GM12878 (cell line): Measurements from ENCODE around the gene CDK2. TPM values are rescaled to one million over a fixed set of nuclear protein-coding genes. Genes with fewer than 3 reads are reported as not detected.

ENCODE experiments used
- CEBPB ChIP-seq, 2 experiments: fragments of 150-350 bp in 1 of 2; IDR thresholded peaks; 2 replicates each; pipeline ENCODE4 v1.6.1; 2012 to 2014; ENCODE audit warnings: low read depth in 2 of 2, low read length in 2 of 2, borderline replicate concordance in 1 of 2, inconsistent platforms in 1 of 2
- CHD4 ChIP-seq: fragments of 200-600 bp; sonication (generic); IDR thresholded peaks from 2 replicates; pipeline ENCODE4 v1.6.1; 2016; ENCODE audit warnings: mild to moderate bottlenecking
- E2F4 ChIP-seq: IDR thresholded peaks from 2 replicates; pipeline ENCODE4 v1.6.1; 2012; ENCODE audit warnings: low read depth, low read length, improper control_type of control experiment
- ELK1 ChIP-seq: IDR thresholded peaks from 2 replicates; pipeline ENCODE4 v1.6.1; 2012; ENCODE audit warnings: low read depth, low read length, improper control_type of control experiment
- EP300 ChIP-seq, 2 experiments: fragments of 150-350 bp in 1 of 2; IDR thresholded peaks; 2 replicates each; pipeline ENCODE4 v1.6.1; 2011 to 2012; ENCODE audit warnings: low read depth in 2 of 2, low read length in 2 of 2, borderline replicate concordance in 1 of 2, improper control_type of control experiment in 1 of 2, inconsistent platforms in 1 of 2; ENCODE audit not compliant: control insufficient read depth in 1 of 2
- ETV6 ChIP-seq, 2 experiments: fragments of 450-650 bp in 1 of 2; IDR thresholded peaks in 1 of 2; conservative IDR thresholded peaks in 1 of 2; 2 replicates each; pipeline ENCODE4 v1.6.1; 2014; ENCODE audit warnings: antibody characterized with exemption in 1 of 2, borderline replicate concordance in 1 of 2, low read depth in 1 of 2, mild to moderate bottlenecking in 1 of 2, moderate library complexity in 1 of 2
- FOS ChIP-seq: IDR thresholded peaks from 3 replicates; pipeline ENCODE4 v1.6.1; 2011; ENCODE audit warnings: borderline replicate concordance; ENCODE audit not compliant: insufficient read length; ENCODE audit errors: extremely low read depth
- GABPA ChIP-seq: IDR thresholded peaks from 2 replicates; pipeline ENCODE4 v1.6.1; 2014; ENCODE audit warnings: antibody characterized with exemption, low read depth, mild to moderate bottlenecking, inconsistent platforms
- HDAC6 ChIP-seq: fragments of 200-600 bp; sonication (generic); IDR thresholded peaks from one replicate; pipeline ENCODE4 v1.8.0; 2017; ENCODE audit warnings: antibody characterized with exemption; ENCODE audit not compliant: unreplicated experiment
- HSF1 ChIP-seq: fragments of 150-350 bp; IDR thresholded peaks from 2 replicates; pipeline ENCODE4 v1.6.1; 2014; ENCODE audit warnings: mild to moderate bottlenecking, low read depth, low read length
- MTA2 ChIP-seq: fragments of 450-650 bp; IDR thresholded peaks from 2 replicates; pipeline ENCODE4 v1.6.1; 2016; ENCODE audit warnings: low read depth, mild to moderate bottlenecking, moderate library complexity
- MXI1 ChIP-seq: fragments of 150-350 bp; IDR thresholded peaks from 2 replicates; pipeline ENCODE4 v1.6.1; 2011; ENCODE audit warnings: low read depth, mild to moderate bottlenecking, inconsistent platforms, low read length, improper control_type of control experiment
- NR2F1 ChIP-seq: fragments of 450-650 bp; conservative IDR thresholded peaks from 2 replicates; pipeline ENCODE4 v1.6.1; 2017; ENCODE audit warnings: mild to moderate bottlenecking
- RAD21 ChIP-seq: IDR thresholded peaks from 2 replicates; pipeline ENCODE4 v1.6.1; 2011; ENCODE audit warnings: mild to moderate bottlenecking, low read depth, low read length, moderate library complexity; ENCODE audit not compliant: insufficient read depth
- RBBP5 ChIP-seq: fragments of 200-600 bp; sonication (generic); conservative IDR thresholded peaks from 2 replicates; pipeline ENCODE4 v1.6.1; 2016
- RCOR1 ChIP-seq: conservative IDR thresholded peaks from 2 replicates; pipeline ENCODE4 v1.6.1; 2012; ENCODE audit warnings: low read depth, low read length, improper control_type of control experiment
- RUNX3 ChIP-seq: IDR thresholded peaks from 2 replicates; pipeline ENCODE4 v1.6.1; 2012; ENCODE audit warnings: low read length, inconsistent platforms
- SMAD5 ChIP-seq: IDR thresholded peaks from 2 replicates; pipeline ENCODE4 v1.6.1; 2016; ENCODE audit warnings: antibody characterized with exemption, low read depth
- SP1 ChIP-seq: IDR thresholded peaks from one replicate; pipeline ENCODE4 v1.6.1; 2011; ENCODE audit warnings: low read depth, low read length
- SPI1 ChIP-seq: IDR thresholded peaks from 2 replicates; pipeline ENCODE4 v1.6.1; 2011; ENCODE audit warnings: low read depth, mild to moderate bottlenecking, low read length, moderate library complexity, borderline replicate concordance; ENCODE audit not compliant: insufficient read depth
- TAF1 ChIP-seq: IDR thresholded peaks from 2 replicates; pipeline ENCODE4 v1.6.1; 2011; ENCODE audit warnings: mild to moderate bottlenecking, low read depth, low read length, borderline replicate concordance
- TARDBP ChIP-seq: IDR thresholded peaks from 2 replicates; pipeline ENCODE4 v1.6.1; 2016; ENCODE audit warnings: borderline replicate concordance
- TBL1XR1 ChIP-seq: IDR thresholded peaks from 2 replicates; pipeline ENCODE4 v1.6.1; 2012; ENCODE audit warnings: low read depth, low read length, improper control_type of control experiment
- ZBTB11 ChIP-seq: fragments of 450-650 bp; formaldehyde crosslinking; IDR thresholded peaks from 2 replicates; pipeline ENCODE4 v1.5.0; 2022; ENCODE audit warnings: mild to moderate bottlenecking, missing genetic modification characterization
- polyA plus RNA-seq, 11 experiments: library from polyadenylated mRNA; depleted of rRNA in 4 of 11; unstranded in 6 of 11; stranded (reverse) in 5 of 11; fragments of >200 nt; fragmentation: Nextera tagmentation in 4 of 11; fragmentation: Illumina TruSeq in 1 of 11; extraction: Ambion mirVana in 4 of 11; extraction: Trizol in 1 of 11; gene quantifications; 1 replicate in 1 of 11; 2 replicates in 10 of 11; pipeline versions ENCODE4 v1.2.1 to v1.2.3, GENCODE V29; 2011 to 2016; ENCODE audit warnings: inconsistent platforms in 2 of 11, missing spikeins in 2 of 11, low read depth in 1 of 11
- total RNA-seq, 4 experiments: library from RNA; depleted of rRNA in 3 of 4; stranded (reverse); fragments of >200 nt in 3 of 4; fragmentation: Illumina TruSeq in 1 of 4; extraction: Trizol in 1 of 4; gene quantifications; 2 replicates each; pipeline versions ENCODE4 v1.2.1 to v1.2.3, GENCODE V29; 2013 to 2021

The CDK2 gene
- total and polyA plus RNA-seq, 10 of the 15 experiments (the other 5 are each of a cell fraction or from before 2014, with no cell fraction given) = 13.1 to 138 (median 82.2) TPM

- no peak for TF ChIP-seq ETV6 (conservative IDR thresholded peaks at IDR 0.05 in 1 of 2, IDR thresholded peaks at IDR 0.05 in 1 of 2; ENCODE audit: borderline replicate concordance in 1 of 2, low read depth in 1 of 2)
- TF ChIP-seq NR2F1 = peak; percentile 78; the same call in 1 of the 2 replicates
- TF ChIP-seq FOS = peak; percentile 94
- TF ChIP-seq MXI1 = 0 out of 2 replicates have a peak, but pooled peaks have one; percentile 4
- TF ChIP-seq MTA2 = no peak
- peak; percentile 100 for TF ChIP-seq SP1
- no peak for TF ChIP-seq RCOR1
- no peak for TF ChIP-seq CEBPB (IDR thresholded peaks at IDR 0.05; ENCODE audit: borderline replicate concordance in 1 of 2, low read depth in 2 of 2, low read length in 2 of 2)
- TF ChIP-seq ELK1 = no peak
- no peak for TF ChIP-seq CHD4
- no peak for TF ChIP-seq RAD21
- peak; percentile 81 for TF ChIP-seq TAF1
- no peak for TF ChIP-seq TBL1XR1
- no peak for TF ChIP-seq RBBP5
- no peak for TF ChIP-seq SPI1
- TF ChIP-seq SMAD5 = 0 out of 2 replicates have a peak, but pooled peaks have one; percentile 11
- no peak for TF ChIP-seq EP300 (IDR thresholded peaks at IDR 0.05; ENCODE audit: borderline replicate concordance in 1 of 2, control insufficient read depth in 1 of 2, low read depth in 2 of 2, low read length in 2 of 2)
- TF ChIP-seq GABPA = peak; percentile 75
- TF ChIP-seq HDAC6 = no peak
- no peak for TF ChIP-seq E2F4
- no peak; the same call in 1 of the 2 replicates for TF ChIP-seq RUNX3
- 0 out of 2 replicates have a peak, but pooled peaks have one; percentile 64 for TF ChIP-seq TARDBP
- no peak for TF ChIP-seq HSF1
- TF ChIP-seq ZBTB11 (CRISPR knock-in tag) = no peak
Measured at GRCh38 chr12:55973599-55974307, 7.1 kb downstream of the CDK2 start, which contains the start of gene RAB5B (continued).
